Superior temporal gyrus (tissue), 1 donor: ENCODE results near the gene CGB7.

ENCODE experiments used
- DNase-seq: peaks from one replicate; pipeline ENCODE4 v3.0.0-alpha.2; 2016; ENCODE audit errors: extremely low spot score

CGB7 gene

DNA sequence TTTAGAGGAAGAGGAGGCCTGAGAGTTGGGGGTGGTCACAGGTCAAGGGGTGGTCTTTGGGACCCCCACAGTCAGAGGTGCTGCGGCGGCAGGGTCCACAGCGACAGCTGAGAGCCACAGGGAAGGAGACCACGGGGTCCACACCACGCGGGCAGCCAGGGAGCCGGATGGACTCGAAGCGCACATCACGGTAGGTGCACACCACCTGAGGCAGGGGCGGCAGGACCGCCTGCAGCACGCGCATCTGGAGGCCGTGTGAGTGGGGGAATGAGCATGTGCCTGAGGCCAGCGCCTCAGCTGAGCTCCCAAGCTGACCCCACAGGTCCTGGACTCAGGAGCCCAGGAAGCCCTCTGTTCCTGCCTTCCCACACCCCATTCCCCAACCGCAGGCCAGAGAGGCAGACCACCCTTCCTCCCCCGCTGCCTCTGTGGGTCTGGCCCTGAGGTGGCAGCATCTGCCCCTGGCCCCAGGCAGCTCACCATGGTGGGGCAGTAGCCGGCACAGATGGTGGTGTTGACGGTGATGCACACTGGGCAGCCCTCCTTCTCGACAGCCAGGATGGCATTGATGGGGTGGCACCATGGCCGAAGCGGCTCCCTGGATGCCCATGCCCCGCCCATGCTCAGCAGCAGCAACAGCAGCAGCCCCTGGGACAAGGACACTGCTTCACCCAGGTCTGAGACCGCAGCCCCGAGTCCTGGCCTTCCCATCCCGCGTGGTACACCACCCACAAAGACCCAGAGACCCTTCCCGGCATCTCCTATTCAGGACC, 41.3 kb downstream of the CGB7 start:
- no peak for DNase-seq

DNA sequence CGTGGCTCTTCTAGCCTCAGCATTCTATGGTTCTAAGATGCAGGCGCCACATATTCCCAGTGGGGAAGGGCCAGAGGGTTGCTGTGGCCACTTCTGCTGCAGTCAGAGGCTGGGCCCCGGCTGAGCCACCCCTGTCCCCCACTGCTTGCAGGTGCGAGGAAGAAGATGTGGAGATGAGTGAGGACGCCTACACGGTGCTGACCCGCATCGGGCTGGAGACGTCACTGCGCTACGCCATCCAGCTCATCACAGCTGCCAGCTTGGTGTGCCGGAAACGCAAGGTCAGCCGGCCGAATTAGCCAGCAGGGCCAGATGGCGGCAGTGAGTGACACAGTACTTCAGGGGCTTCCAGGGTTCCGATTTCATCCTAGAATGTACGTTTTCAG, 42.7 kb downstream of the CGB7 start:
- DNase-seq, result no peak

DNA sequence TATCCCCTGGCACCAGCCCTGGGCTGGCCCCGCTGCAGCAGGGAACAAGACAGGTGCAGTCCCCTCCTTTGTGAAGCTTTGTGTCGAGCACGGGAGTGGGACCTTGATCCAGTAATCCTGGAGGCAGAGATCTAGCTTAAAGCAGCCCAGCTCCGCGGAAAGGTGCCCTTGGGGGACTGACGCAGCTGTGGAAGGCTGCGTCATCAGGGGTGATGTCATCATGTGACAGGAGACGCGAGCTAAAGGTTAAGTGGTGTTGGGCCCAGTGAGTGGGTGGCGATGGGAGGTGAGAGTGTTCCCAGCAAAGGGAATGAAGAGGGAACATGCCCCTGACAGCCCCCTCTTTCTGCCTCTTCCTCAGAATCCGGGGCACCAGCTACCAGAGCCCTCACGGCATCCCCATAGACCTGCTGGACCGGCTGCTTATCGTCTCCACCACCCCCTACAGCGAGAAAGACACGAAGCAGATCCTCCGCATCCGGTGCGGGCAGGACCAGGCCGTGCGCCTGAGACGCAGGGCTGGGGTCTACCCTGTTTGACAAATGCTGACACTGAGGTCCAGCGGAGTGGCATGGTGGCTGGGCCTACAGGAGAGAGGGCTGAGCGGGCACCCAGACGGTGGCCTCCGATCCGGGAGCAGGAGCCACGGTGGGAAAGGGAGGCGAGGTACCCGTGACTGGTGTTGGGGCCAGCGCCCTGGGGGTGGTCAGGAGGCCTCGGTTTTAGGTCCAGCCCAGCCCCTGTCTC, 43.3 kb downstream of the CGB7 start:
- DNase-seq, result no peak

DNA sequence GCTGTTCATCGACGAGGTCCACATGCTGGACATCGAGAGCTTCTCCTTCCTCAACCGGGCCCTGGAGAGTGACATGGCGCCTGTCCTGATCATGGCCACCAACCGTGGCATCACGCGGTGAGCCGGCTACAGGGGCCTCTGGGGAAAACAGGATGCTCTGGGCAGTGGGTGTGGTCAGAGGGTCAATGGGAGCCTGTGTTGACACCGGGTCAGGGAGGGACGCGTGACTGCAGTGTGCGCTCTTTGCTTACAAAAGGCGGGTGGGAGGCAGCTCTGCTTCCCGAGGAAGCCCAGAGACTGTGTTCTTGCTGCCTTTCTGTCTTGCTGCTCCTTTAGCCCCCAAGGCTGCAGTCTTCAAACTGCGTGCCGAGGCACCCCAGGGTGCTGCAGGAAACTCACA, 46.4 kb downstream of the CGB7 start:
- DNase-seq, result no peak

DNA sequence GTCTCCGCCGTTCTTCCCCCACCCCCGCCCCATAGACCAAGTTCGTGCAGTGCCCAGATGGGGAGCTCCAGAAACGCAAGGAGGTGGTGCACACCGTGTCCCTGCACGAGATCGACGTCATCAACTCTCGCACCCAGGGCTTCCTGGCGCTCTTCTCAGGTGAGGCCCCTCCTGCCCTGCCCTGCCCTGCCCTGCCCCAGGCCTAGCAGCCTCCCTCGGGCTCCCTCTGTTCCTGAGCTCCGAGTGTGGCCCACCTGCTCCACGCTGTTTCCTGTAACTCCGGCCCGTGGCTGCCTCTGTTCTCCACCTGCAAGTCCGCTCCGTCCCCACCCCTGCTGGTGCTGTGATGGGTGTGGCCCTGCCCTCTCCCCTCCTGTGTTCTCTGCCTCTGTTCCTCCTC, 47.1 kb downstream of the CGB7 start:
- no peak for DNase-seq

DNA sequence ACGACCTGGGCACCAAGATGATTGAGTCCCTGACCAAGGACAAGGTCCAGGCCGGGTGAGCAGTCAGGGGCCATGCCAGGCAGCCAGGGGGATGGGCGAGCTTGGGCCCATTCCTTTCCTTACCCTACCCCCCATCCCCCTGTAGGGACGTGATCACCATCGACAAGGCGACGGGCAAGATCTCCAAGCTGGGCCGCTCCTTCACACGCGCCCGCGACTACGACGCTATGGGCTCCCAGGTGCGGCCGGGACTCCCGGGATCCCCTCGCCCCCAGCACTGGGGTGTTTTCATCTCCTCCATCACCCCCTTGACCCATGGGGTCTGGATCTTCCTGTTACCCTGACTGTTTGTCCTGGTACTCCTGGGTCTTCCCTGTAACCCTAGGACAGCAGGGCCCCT, 47.7 kb downstream of the CGB7 start:
- no peak for DNase-seq

DNA sequence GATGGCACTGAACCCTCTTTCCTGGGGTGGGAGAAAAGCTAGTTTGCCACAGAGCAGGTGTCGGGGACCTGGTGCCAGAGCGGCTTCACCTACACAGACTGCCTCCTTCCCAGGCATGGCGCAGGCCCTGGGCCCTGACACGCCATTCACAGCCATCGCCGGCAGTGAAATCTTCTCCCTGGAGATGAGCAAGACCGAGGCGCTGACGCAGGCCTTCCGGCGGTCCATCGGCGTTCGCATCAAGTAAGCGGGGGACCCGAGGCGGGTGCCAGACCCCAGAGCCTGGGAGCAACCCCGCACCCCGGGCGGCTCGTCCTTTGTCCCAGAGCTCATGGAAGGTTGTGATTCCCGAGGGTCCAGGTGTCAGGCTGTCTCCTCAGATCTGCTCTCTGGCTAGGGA, 50.6 kb downstream of the CGB7 start:
- DNase-seq, result no peak

DNA sequence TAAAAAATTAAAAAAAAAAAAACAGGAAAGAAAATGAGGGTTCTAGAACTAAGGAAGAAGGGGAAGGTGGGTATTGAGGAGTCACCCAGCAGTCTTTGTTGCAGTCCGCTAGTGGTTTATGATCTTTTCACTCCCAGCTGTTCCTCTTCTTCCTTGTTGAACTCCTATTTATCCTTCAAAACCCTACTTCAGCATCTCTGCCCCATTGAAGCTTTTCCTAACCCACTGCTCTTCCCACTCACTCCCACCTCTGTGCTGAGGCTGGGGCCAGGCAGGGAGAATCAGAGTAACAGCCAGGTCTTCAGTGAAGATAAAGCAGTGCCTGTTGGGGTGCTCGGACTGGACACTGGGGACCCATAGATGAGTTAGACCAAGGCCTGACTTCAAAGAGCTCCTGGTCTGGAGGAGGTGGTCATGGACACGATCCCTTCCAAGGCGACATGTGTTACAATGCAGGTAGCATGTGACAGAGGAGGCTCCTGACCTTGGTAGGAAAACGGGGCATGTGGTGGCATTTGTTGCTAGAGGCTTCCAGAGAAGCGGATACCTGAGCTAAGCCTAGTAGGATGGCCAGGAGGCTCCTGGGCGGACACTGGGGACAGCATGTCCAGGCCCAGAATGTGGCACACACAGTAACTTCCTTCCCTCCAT, 52.5 kb downstream of the CGB7 start:
- no peak for DNase-seq
